NCI-H1436 (cell line): ENCODE data around the gene ANKS1B.

Experiments used
- DNase-seq: peaks from one replicate; lab custom pipeline; 2025; lab: John Stamatoyannopoulos, UW

The ANKS1B gene

GRCh38 chr12:98816720-98817119, 1168.0 kb downstream of the ANKS1B start:
- no peak for DNase-seq

GRCh38 chr12:98814254-98814653, 1170.5 kb downstream of the ANKS1B start:
- DNase-seq: peak; percentile 15

DNA sequence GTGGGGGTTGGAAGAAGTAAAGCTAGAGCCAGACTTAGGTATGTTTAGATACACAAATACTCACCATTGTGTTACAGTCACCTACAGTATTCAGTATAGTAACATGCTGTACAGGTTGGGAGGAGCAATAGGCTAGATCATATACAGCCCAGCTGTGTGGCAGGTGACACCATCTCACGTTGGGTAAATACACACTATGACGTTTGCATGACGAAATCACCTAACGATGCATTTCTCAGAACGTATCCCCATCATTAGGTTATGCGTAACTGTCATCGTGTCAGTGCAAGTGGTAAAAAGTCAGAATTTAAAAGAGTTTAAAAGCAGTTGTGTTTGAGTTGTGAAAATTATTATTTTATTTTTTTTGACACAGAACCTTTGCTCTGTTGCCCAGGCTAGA, 1172.5 kb downstream of the ANKS1B start:
- no peak for DNase-seq

DNA sequence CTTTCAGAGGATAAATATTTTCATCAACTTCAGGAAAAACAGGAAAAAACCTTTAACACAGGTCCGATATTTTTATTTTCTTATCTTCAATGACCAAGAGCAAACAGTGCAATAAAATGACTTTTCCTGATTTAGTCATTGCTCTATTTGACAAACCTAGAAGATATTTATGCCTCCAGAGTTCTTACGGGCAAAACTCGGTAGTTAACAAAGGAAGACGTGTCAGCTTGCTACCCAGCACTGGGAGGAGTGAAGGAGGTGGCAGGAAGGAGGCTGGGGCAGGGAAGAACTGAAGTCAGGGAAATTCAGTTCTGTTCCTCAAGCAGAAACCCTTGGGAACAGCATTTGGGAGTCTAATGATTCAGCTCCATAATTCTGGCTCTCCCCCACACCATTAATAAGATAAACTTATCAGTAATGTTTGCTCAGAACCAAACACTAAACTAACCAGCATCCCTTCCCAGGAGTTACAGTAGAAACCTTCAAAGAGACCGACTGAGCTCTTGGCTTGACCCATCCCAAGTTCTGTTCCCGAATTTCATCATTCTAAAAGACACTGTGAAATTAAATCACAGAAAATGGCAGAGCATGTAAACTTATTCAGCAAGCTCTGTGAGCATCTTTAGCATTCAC, 1176.4 kb downstream of the ANKS1B start:
- DNase-seq: no peak

GRCh38 chr12:98807187-98807586, 1177.5 kb downstream of the ANKS1B start:
- no peak for DNase-seq

- DNase-seq: no peak
Measured at GRCh38 chr12:98803468-98804209, 1181.1 kb downstream of the ANKS1B start.

GRCh38 chr12:98799822-98800221, 1184.9 kb downstream of the ANKS1B start:
- DNase-seq: no peak

- DNase-seq: peak; percentile 47
Measured at GRCh38 chr12:98799146-98799810, 1185.5 kb downstream of the ANKS1B start.

DNA sequence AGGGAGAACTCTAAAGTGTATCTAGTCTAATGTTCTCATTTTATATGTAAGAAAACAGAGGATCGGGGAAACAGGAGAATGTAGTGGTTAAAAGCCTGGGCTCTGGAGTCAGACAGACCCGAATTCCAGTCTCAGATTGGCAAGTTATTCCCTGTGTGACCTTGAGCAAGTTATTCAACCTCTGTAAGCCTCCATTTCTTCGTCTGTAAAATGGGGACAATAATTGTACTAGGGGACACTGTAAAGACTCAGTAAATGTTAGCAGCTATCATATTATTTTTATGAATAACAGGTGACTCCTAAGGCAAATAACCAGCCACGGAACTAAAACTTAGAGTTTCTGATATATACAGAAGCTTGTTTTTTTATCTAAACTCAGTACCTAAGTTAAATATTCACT, 1187.5 kb downstream of the ANKS1B start:
- no peak for DNase-seq

GRCh38 chr12:98796745-98797144, 1188.0 kb downstream of the ANKS1B start:
- DNase-seq: no peak

GRCh38 chr12:98793121-98793520, 1191.6 kb downstream of the ANKS1B start:
- no peak for DNase-seq

GRCh38 chr12:98791406-98791805, 1193.3 kb downstream of the ANKS1B start:
- no peak for DNase-seq

GRCh38 chr12:98788396-98788795, 1196.3 kb downstream of the ANKS1B start:
- no peak for DNase-seq

DNA sequence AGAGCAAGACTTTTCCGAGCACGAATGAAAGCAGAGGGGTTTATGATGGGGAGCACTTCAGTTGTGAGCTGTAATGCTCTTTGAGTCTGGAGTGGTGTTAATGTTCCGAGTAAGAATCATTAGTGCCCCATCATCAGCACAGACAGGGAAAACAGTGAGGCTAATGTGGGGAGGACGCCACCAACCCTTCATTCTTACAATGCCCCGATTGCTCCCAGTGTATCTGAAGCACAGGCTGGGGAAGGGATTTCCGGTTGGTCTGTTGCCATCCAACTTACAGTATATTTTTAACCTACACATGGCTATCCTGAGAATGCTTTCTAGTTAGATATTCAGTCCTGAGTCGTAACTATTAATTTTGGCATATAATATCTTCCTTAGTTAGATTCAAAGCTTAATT, 1198.1 kb downstream of the ANKS1B start:
- no peak for DNase-seq

- DNase-seq: no peak
Measured at GRCh38 chr12:98783420-98783819, 1201.3 kb downstream of the ANKS1B start.

- no peak for DNase-seq
Measured at GRCh38 chr12:98780261-98780660, 1204.5 kb downstream of the ANKS1B start.

GRCh38 chr12:98772818-98773217, 1211.9 kb downstream of the ANKS1B start:
- no peak for DNase-seq

DNA sequence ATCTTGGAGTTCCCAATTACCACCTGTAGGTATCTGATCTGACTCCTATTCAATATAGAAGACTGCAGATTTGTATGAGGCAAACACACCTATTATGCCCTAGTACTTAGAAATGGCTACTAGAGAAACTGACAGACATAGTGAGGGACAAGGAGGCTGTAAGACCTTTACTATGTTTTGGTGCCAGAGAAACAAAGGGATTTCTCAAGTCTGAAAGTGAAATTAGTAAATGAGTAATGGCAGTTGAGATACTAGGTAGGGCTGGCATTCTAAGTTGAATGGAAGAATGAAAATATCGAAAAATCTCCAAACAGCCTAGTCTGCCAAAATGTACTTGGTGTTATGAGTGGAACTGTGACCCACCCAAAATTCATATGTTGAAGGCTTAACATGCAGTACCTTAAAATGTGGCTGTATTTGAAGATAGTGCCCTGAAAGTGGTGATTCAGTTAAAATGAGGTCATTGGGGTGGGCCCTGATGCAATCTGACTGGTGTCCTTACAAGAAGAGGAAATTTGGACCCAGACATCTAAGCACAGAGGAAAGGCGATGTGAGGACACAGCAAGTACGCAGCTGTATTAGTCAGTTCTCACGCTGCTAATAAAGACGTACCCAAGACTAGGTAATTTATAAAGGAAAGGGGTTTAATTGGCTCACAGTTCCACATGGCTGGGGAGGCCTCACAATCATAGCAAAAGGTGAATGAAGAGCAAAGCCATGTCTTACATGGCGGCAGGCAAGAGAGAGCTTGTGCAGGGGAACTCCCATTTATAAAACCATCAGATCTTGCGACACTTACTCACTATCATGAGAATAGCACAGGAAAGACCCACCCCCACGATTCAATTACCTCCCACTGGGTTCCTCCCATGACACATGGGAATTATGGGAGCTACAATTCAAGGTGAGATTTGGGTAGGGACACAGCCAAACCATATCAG, 1212.7 kb downstream of the ANKS1B start:
- DNase-seq: no peak

DNA sequence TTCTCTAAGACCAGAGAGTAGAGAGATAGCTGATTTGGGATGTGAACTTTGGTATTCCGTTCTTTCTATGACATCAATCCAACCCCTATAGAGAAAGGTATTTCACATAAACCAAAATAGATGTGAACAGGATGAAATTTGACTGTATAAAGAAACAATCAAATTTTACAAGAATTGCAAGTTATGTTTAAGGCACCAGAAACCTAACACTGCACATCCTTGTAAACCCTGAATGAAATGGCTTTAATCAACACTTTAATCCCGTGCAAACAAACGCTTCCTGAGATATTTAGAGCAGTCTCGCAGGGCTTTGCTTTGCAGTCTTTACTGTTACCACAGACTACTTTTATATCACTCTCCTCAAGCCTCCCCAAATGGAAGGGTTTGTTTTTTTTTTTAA, 1214.5 kb downstream of the ANKS1B start:
- no peak for DNase-seq

GRCh38 chr12:98769068-98769467, 1215.7 kb downstream of the ANKS1B start:
- no peak for DNase-seq

GRCh38 chr12:98767248-98767647, 1217.5 kb downstream of the ANKS1B start:
- no peak for DNase-seq

DNA sequence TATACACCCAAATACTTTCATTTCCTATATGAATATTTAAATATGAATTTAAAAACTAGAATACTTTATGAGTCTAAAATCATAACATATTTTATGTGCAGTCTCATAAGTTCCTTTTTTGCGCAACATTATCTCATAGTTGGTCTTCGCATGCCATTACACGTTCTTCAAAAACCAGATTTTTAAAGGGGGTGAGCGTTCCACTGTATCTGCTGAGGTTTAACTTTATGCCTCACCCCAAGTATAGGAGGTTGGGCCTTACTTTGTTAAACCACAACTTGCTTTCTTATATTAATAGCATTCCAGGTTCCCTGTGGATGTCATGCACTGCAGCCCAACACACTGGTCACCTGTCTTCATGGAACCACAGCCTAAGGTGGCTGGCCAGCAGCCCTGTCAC, 1221.1 kb downstream of the ANKS1B start:
- DNase-seq: no peak
